ENCODE measurements around the gene CDC7. TPM values are rescaled to one million over a fixed set of nuclear protein-coding genes. Genes with fewer than 3 reads are reported as not detected.
A peak's percentile ranks its signal among the peaks of the same experiment; 100 is the strongest.

The CDC7 gene
- total RNA-seq, 1 experiment from 2014 or later = 41.6 TPM

DNA sequence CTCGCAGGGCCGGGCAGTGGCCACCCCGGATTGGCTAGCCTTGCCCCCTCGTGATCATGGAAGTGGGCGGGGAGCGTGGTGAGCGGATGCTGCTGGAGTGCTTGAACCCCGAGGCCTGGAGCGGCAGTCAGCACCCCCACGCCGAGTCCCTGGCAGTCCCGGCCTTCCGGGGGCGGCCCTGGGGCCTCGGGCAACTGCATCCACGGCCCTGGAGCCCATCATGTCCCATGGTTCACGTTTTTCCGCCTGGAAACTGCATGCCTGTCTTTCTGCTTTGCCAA lies 45.6 kb downstream of the CDC7 start:
- Mint-ChIP-seq H3K36me3 (ENCODE audit: insufficient read depth in 1 of 3, low read depth in 3 of 3) (peaks cover 0 to 2% (median 0%) of the 10 kb centered on the region in 3 experiments; a peak in 1 of 7 replicates), H3K9me3 (no peaks in the 10 kb centered on the region; a peak in 1 of 5 replicates), H3K27ac (no peak overlapping the region; a peak in 1 of 7 replicates), H3K4me1 (no peaks in the 10 kb centered on the region; a peak in 1 of 4 replicates), H3K27me3 (ENCODE audit: low read depth) (no peaks in the 10 kb centered on the region; the same call in 1 of the 2 replicates), H3K4me3 (no peak overlapping the region)
- no peaks in the 10 kb centered on the region for H3K79me2 ChIP-seq (ENCODE audit: insufficient read depth, low read length)
- H4K91ac ChIP-seq (ENCODE audit: insufficient read length, low read depth, low read length) = no peak overlapping the region
- H3K14ac ChIP-seq (ENCODE audit: insufficient read depth, low read length) = peak overlapping the region; percentile 17; the same call in 1 of the 2 replicates
- no peaks in the 10 kb centered on the region for H3K4me1 ChIP-seq (ENCODE audit: insufficient read depth, low read length)
- H2AK5ac ChIP-seq (ENCODE audit: insufficient read length, low read length) = no peak overlapping the region
- H2BK15ac ChIP-seq (ENCODE audit: low read depth, low read length) = no peak overlapping the region
- DNase-seq = no peak
- no peaks in the 10 kb centered on the region for H3K23me2 ChIP-seq (ENCODE audit: insufficient read length, low read depth, low read length, poor library complexity, severe bottlenecking)
- H3K23ac ChIP-seq (ENCODE audit: insufficient read length, low read depth, low read length) = no peak overlapping the region
- no CpG with 5 or more reads among the region's 18 CpGs for WGBS (ENCODE audit: extremely low coverage, insufficient read length, low lambda C conversion rate)
- no peak overlapping the region for H2BK12ac ChIP-seq (ENCODE audit: insufficient read length, low read depth, low read length)
- no peak overlapping the region for H3K18ac ChIP-seq (ENCODE audit: insufficient read length, low read depth, low read length)
- H4K20me1 ChIP-seq (ENCODE audit: control insufficient read depth, insufficient read depth, insufficient read length) = no peaks in the 10 kb centered on the region
- H2AFZ ChIP-seq (ENCODE audit: low read length) = no peak overlapping the region
- H3K9ac ChIP-seq (ENCODE audit: extremely low read depth, insufficient read length, low read length) = no peak overlapping the region
- no peak overlapping the region for H3T11ph ChIP-seq (ENCODE audit: low read length)
- H4K8ac ChIP-seq (replicated peaks; ENCODE audit: insufficient read length, low read depth, low read length) = no peak overlapping the region
- H2BK120ac ChIP-seq (ENCODE audit: low read depth, low read length, poor library complexity, severe bottlenecking) = no peak overlapping the region
- no peak overlapping the region for H3K56ac ChIP-seq (ENCODE audit: insufficient read length, low read depth, low read length)
- TF ChIP-seq CTCF (conservative IDR thresholded peaks at IDR 0.05) = no peak
- H3K9me3 ChIP-seq (ENCODE audit: control insufficient read depth, low read depth, low read length) = no peaks in the 10 kb centered on the region
- no peaks in the 10 kb centered on the region for H3K79me1 ChIP-seq (ENCODE audit: insufficient read depth, low read depth, low read length, poor library complexity, severe bottlenecking)
- H2BK20ac ChIP-seq (ENCODE audit: low read depth, low read length, poor library complexity, severe bottlenecking) = no peak overlapping the region
- H3K27ac ChIP-seq (ENCODE audit: insufficient read length, low read depth, low read length) = no peak overlapping the region
- no peaks in the 10 kb centered on the region for H3K27me3 ChIP-seq (ENCODE audit: insufficient read depth, low read length)
- no peak overlapping the region for H3K4me2 ChIP-seq (ENCODE audit: insufficient read depth, insufficient read length, low read length)
- no peak overlapping the region for H4K5ac ChIP-seq (ENCODE audit: insufficient read length, low read depth, low read length)
- no peak overlapping the region for H2BK5ac ChIP-seq (ENCODE audit: insufficient read length, low read length)
- no peak overlapping the region for H3K4ac ChIP-seq (ENCODE audit: low read depth, low read length)
